ENCODE measurements around the gene NNAT.

DNA sequence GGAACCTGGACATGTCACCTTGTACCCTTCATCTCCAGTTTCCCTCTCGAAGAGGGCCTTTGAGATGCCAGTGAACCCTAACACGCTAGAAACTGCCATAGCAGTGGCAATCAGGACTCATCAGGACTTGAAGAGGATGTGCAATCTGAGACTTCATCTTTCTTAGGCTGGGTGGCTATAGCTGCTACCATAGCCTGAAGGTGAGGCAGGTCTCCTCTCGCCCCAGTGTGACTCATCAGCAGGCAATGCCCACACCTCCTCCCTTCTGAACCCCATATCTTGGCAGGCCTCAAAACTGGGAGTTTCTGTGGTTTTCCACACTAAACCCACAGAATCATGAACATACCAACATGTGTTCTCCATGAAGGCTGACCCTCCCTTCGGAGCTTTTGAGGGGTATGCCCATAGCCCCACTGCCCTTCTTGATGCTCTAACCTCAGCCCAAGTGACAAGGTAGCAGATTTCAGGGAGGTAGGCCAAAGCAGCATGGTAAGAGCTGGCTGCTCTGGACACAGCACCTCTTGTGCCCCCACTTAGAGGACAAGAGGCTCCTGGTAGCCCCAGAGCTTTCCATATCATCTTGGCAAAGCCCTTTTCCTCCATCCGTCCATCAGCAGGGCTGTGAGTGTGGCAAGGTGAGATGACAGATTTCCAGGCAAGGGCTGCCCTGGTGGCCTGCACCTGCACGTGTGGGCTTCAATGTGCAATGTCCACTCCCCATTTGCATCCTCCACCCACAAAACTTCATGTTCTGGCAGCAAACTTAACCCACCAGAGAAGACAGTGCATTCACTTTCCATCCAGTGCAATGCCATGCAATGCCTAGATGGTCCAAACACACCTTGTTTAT is 4.0 kb downstream of the NNAT start:
- TF ChIP-seq NRF1 (IDR thresholded peaks at IDR 0.05; ENCODE audit: low read depth, low read length) (no peak), SUZ12 (IDR thresholded peaks at IDR 0.05; ENCODE audit: low read length) (no peak), RAD21 (IDR thresholded peaks at IDR 0.05 in 1 of 2, conservative IDR thresholded peaks at IDR 0.05 in 1 of 2; ENCODE audit: low read depth in 2 of 2, low read length in 2 of 2) (no peak), SRF (IDR thresholded peaks at IDR 0.05; ENCODE audit: low read depth, low read length) (no peak), POLR2AphosphoS5 (IDR thresholded peaks at IDR 0.05; ENCODE audit: low read depth, low read length) (no peak; the same call in 1 of the 2 replicates), SIX5 (IDR thresholded peaks at IDR 0.05; ENCODE audit: low read depth, low read length) (no peak), POLR2A (IDR thresholded peaks at IDR 0.05; ENCODE audit: control extremely low read depth in 1 of 2, low read depth in 2 of 2, low read length in 2 of 2) (no peak), BCL11A (IDR thresholded peaks at IDR 0.05; ENCODE audit: low read depth in 2 of 2, low read length in 2 of 2) (no peak)
- TF ChIP-seq, protein P1, sequence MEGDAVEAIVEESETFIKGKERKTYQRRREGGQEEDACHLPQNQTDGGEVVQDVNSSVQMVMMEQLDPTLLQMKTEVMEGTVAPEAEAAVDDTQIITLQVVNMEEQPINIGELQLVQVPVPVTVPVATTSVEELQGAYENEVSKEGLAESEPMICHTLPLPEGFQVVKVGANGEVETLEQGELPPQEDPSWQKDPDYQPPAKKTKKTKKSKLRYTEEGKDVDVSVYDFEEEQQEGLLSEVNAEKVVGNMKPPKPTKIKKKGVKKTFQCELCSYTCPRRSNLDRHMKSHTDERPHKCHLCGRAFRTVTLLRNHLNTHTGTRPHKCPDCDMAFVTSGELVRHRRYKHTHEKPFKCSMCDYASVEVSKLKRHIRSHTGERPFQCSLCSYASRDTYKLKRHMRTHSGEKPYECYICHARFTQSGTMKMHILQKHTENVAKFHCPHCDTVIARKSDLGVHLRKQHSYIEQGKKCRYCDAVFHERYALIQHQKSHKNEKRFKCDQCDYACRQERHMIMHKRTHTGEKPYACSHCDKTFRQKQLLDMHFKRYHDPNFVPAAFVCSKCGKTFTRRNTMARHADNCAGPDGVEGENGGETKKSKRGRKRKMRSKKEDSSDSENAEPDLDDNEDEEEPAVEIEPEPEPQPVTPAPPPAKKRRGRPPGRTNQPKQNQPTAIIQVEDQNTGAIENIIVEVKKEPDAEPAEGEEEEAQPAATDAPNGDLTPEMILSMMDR (IDR thresholded peaks at IDR 0.05; ENCODE audit: control extremely low read depth in 1 of 3, insufficient read depth in 1 of 3, low read depth in 1 of 3, low read length in 3 of 3): no peak
- TF ChIP-seq, protein P2, sequence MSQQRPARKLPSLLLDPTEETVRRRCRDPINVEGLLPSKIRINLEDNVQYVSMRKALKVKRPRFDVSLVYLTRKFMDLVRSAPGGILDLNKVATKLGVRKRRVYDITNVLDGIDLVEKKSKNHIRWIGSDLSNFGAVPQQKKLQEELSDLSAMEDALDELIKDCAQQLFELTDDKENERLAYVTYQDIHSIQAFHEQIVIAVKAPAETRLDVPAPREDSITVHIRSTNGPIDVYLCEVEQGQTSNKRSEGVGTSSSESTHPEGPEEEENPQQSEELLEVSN (IDR thresholded peaks at IDR 0.05): no peak
